NCI-H2196 (cell line): ENCODE measurements around the gene SYNPO2L.

ENCODE experiments used
- DNase-seq: peaks from one replicate; lab custom pipeline; 2025; ENCODE audit not compliant: unreplicated experiment; lab: John Stamatoyannopoulos, UW

Gene SYNPO2L

DNA sequence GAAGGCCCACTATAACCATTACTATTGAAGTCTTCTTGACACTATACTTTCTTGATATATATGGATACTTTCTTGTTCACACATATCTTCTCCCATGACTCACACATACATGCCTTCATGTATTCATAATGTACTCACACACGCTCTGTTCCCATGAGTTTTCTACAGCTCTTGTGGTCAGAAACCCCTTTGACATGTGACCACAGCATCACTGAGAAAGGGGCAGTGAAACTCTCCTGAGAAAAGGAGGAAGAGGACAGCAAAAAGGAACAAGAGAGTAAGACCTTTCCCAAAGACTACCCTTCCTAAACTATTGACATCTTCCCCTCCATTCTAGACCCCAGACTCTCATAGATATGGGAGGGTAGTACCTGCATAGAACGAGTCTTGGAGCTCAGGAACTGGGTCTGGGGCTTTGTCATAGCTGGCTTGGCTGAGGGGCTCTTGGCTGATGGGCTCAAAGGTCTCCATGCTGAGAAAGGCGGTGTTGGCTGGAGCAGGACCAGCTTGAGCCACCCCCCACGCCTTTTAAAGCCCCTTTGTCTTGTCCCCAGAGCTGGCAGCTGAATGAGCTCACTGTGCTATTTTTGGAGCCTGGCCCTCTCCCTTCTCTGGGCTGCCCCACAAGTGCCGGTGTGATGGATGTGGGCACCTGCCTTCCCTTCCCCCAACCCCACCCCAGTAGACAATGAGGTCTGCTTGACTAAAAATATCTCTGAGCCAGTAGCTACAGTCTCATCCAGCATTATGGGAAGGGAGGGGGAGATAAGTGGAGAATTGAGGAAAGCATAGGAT is 5.1 kb downstream of the SYNPO2L start:
- DNase-seq = no peak

DNA sequence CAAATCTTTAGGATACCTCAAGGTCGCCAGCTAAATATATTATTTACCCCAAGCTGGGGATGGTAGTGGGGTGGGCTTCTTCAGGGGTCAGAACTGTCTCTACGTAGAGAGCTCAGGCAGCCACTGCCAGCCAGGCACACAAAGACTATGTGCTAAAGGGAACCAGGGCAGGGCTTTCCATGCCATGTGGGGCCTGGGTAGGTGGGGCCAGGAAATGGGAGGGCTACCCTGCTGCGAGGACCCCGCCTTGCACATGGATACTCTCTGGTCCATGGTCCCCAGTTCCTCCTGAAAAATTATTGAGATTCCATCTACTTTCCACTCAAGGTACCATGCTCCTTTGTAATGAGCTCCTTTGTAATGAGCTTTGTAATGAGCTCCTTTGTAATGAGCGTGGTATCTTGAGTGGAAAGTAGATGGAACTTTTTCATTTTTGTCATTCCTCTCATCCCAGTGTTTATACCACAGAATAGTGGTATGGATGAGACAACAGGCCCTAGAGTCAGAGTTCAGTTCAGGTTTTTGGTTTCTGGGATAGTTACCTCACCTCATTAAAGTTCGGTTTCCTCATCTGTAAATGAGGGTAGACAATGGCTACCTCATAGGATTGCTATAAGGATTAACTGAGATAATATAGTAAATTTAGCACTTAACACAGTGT is 5.8 kb downstream of the SYNPO2L start:
- DNase-seq = no peak

DNA sequence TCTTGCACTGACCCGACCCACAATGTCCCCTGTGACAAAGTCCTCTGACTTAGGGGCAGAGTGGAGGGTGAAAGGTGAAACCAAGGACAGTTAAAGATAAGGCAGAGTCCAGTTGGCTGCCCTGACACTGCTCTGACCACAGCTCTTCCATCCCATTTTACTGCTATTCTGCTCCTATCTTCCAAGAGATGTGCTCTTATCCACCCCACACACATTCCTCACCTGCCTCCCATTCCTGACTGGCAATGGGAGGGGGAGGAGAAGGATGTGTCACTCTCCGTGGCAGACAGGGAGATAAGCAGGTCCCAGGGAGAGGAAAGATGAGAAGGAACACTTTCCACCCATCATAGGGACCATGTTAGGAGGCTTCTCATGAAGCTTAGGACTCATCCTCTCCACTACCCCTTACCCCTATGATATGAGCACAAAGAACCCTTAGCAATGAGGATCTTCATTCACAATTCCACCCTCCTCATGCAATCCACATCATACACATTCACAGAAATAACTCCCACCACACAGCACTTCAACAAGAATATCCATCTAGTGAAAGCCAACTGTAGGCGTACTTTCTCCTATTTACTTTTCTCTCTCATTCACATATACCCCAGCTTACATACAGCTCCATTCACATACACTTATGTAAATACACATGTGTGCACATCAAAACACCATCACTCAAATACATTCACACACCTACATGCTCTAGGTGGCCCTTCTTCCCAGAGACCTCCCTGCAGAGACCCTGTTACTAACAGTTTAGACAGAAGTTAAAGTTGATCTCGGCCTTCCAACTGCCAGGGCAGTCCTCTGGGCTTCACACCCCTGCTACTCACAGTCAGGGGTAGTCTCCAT is 6.6 kb downstream of the SYNPO2L start:
- no peak for DNase-seq

DNA sequence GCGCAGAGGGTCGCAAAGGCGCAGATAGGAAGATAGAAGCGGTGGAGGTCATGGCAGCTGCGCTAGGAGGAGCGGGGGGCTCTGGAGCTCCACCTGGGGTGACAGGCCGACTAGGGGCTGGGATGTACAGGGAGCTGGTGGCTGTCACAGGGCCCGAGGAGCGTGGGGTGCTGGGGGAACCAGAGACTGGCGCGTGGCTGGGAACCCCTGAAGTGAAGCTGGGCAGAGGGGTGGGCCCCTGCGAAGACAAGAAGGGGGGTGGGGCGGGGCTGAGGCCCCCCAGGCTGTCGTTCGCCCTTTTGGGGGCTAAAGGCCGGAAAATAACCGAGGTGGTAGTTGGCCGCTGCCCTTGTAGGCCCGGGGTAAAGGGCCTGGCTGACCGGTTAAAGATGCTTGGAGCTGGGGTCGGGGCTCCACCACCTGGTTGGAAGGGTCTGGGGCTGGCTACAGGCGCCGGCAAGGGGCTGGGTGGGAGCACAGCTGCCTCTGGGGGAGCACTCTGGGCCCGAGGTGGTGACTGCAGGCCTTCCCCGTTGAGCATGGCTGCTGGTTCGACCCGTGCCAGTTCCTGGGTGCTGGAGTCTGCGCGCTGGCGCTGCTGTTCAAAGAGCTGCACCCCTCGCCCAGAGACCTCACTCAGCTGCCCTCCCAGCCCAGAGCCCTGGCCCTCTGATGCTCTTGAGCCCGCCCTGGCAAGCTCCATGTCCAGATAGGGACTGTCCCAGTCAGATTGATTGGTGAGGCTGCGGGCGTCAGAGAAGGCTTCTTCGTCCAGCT is 7.8 kb downstream of the SYNPO2L start:
- DNase-seq = no peak

DNA sequence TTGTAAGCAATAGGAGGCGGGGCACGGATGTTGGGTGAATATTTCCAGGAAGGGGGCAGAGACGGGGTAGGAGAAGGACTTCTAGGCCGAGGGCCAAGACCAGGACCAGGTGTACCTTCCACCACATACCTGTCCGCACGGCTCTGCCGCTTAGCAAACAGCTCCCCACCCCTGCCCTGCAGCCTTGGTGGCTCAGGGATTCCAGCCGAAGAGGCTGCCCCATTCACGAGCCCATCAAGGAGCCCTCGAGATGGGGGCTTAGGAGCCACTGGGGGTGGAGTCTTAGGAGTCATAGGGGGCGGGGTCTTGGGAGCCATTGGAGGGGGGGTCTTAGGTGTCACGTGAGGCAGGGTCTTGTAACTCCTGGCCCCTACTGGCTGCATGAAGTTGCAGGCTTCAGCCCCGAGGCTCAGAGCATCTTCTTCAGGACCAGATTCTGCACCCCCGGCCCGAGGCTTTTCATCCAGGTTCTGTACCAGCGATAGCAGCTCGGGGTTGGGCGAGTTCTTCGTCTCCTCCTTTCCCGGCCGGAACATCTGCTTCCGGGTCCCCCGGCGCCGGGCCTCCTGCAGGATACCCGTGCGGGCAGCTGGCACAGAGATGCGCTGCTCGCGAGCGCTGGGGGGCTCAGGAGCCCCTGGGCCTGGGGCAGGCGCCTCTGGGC is 8.5 kb downstream of the SYNPO2L start:
- no peak for DNase-seq

DNA sequence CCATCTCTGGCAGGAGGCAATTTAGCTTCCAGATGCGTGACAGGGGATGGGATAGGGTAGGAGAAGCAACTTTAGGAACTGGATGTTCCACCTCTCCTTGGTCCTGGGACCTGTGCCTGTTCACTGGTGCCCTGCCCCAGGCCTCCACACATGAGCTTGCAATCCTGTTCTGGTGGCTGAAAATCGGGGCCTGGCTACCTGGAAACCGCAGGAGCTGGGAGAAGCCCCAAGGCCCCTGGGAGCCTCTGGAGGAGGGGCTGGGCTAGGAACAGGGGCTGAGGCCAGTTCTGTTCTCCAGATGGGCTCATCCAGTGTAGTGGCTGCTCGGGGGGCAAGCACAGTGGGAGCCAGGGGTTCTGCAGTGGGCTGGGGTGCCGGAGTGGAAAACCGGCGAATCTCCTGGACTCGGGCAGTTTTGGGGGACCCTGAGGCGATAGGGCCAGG is 9.2 kb downstream of the SYNPO2L start:
- no peak for DNase-seq

DNA sequence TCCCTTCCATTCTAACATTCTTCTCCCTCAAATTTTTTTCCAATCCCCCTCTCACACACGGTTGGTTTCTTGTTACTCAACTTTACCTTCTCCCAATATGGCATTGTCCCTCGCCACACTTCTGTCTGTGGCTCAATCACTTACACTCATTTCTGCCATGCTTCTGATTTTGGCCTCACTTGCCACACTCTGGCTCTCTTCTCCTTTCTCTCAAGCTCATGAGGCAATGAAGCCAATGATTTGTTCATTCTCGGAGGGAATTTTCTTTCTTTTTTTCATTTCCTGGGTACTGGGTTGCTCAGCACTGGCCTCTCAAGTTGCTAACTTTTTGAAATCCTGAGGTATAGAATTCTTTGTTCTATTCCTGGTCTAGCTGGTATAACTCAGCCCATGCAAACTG is 10.6 kb downstream of the SYNPO2L start:
- DNase-seq = no peak

DNA sequence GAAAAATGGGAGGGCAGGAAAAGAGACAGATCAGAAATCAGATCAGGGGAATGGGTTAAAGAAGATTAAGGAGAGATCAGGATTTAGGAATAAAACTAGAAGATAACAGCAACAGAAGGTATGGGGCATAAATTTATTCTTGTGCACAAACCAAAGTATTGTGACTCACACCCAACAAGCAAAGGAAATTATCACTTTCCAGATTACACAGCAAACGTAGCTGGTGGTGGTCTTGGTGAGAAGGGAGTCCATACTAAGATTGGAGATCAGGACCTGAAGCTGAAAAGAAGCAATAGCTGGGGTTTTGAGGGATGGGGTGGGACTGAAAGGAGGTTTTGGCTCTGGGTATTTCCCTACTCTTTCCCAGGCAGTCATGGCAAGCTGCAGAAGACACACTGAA is 11.1 kb downstream of the SYNPO2L start:
- DNase-seq = no peak

DNA sequence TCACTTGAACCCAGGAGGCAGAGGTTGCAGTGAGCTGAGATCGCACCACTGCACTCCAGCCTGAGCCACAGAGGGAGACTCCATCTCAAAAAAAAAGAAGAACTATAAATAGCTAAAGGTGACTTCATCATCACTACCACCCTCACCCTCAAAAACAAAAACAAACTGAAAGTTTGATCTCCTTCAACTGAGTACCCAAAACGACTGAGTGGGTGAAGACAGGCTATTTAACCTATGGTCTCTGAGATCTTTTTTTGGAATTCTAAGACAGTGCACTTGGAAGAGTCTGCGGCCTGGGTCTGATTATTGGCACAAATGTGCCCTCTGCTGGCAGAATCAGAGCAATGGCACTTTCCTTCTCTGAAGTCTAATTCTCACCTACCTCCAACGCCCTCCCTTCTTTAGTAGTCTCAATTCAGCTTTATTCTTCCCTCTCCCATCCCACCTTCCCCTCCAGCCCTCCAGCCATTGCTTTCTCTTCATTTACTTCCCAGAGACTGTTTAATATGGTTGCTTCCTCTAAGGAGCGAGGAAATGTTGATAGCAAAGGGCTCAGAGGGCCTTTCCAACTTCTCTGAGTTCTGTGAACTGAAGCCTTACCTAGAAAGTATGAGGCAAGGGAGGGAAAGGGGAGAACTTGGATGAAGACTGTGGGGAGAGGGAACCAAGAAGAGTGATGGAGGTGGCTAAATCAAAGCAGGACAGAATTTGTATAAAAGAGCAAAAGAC is 11.7 kb downstream of the SYNPO2L start:
- DNase-seq = peak; percentile 29

DNA sequence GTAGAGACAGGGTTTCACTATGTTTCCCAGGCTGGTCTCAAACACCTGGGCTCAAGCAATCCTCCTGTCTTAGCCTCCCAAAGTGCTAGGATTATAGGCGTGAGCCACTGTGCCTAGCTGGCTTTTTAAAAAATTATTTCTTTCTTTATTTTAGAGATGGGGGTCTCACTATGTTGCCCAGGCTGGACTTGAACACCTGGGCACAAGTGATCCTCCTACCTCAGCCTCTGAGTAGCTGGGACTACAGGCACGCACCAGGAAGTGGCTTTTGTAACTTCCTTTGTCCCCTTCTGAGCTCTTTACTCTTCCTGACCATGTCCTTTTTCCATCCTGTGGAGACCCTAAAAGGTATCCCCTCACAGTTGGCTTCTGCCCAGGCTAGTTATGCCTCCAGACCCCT is 12.5 kb downstream of the SYNPO2L start:
- DNase-seq = no peak

DNA sequence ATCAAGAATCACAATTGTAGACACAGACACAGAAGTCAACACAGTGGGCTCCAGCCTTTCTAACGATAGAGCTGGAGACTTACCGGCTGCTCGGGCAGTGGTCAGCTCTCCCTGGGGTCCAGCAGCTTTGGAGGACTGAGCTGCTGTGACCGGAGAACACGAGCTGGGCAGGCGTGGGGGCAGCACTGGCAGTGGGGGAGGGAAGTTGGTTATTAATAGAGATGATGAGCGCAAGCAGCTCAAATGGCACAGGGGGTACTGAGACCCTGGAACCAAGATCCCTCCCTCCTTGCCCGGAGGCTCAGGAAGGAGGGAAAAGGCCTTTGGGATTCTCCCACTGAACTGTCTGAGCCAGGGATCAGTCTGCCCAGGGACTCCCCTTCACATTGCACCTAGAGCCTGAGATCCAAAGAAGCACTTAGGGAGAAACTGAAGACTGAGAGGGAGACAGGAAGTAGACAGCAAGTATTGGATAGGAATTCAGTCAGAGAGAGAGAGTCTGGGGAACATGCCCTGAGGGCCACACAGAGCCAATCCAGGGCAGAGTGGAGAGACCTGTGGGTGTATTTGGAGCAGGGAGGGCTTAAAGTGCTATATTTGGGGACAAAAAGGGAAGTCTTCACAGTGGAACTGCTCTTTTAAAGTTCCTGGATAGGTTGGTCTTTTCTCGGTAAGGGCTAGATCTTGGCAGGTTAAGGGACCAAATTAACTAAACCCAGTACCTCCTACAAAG is 14.3 kb downstream of the SYNPO2L start, which contains the start of gene MYOZ1:
Gene MYOZ1 (minus strand): TSS at position 147 of the 733 bp plus-strand sequence. CDS start 1,457 bp downstream, outside the sequence.
- DNase-seq = no peak

DNA sequence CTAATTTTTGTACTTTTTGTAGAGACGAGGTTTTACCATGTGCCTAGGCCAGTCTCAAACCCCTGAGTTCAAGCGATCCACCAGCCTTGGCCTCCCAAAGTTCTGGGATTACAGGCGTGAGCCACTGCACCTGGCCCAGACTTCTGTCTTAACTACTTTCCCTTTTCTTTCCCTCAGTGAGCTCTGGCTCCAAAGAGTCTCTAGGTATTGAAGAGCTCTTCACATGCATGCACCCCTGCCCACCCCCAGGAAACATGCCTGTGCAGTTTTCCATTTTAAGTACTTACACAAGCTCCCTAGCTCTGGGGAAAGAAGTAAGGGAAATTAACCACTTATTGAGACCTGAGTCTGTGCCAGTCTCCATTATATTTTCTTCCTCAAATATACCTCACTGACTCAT is 16.5 kb downstream of the SYNPO2L start:
- no peak for DNase-seq

DNA sequence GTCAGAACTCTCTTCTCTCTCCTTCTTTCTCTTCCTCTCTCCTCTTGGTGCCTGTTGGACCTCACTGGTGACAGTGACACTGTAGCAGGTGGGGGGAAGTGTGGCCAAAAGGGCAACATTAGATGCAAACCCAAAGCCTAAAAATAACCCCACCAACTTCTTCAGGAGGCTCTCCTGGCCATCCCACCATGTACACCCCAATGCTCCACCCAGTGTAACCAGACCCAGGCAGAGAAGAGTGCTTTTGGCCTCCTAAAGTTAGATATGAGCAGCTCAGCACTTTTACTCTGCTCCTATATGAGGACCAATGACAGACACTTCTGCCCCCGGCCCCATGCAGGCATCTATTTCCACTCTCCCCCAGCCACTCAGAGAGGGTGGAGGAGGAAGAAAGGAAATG is 20.0 kb downstream of the SYNPO2L start:
- DNase-seq = no peak

DNA sequence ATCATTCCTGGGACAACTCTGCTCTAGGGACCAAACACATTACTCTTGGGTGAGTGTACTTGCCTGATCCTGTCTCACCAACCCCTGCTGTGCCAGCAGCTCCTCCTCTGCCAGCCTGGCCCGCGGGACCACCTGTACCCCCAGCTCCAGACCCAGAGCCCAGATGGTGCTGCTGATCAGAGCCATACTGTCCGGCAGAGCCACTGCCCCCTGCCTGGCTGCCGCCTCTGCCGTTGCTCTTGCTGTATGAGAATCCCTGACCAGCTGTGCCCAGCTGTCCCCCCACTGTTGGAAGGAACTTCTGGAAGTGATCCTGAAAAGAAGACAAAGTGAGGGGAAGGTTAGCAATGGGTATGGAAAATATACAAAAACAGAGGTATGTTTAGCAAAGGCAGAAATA is 21.4 kb downstream of the SYNPO2L start:
- DNase-seq = no peak

DNA sequence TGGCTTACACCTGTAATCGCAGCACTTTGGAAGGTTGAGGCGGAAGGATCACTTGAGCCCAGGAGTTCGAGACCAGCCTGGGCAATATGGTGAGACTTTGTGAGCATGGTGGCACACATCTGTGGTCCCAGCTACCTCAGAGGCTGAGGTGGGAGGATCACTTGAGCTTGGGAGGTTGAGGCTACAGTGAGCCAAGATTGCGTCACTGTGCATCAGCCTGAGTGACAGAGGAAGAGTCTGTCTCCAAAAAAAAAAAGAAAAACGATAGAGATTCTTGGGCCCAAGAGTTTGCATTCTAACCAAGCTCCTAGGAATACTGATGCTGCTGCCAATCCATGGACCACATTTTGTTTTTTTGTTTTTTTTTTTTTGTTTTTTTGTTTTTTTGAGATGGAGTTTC is 26.7 kb downstream of the SYNPO2L start:
- DNase-seq = no peak

DNA sequence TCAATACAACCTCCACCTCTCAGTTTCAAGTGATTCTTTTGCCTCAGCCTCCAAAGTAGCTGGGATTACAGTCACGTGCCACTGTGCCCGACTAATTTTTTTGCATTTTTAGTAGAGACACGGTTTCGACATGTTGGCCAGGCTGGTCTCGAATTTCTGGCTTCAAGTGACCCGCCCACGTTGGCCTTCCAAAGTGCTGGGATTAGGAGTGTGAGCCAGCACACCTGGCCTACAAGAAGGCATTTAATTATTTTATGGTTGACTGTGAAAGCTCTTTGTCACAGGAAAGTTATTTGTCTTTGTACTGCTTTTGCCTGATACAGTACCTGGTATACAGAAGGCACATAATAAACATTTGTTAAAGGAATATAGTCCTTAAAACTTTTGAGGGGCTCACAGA is 27.4 kb downstream of the SYNPO2L start:
- DNase-seq = no peak

DNA sequence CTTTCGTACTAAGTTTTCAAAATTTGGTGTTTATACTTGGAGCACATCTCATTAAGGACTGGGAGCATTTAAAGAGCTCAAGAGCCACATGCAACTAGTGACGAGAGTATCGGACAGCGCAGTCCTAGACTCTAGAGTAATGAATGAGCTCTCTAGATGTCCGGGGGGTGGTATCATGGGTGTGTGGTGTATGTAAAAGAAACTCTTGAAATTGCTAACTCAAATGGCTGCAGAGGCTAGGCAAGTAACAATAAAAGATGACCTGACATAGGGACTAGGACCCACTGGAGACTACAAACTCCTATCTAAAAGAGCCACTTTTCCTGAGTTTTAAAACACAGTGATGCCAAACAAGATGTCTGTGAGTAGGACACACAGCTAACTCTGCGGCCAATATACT is 28.5 kb downstream of the SYNPO2L start:
- DNase-seq = no peak

DNA sequence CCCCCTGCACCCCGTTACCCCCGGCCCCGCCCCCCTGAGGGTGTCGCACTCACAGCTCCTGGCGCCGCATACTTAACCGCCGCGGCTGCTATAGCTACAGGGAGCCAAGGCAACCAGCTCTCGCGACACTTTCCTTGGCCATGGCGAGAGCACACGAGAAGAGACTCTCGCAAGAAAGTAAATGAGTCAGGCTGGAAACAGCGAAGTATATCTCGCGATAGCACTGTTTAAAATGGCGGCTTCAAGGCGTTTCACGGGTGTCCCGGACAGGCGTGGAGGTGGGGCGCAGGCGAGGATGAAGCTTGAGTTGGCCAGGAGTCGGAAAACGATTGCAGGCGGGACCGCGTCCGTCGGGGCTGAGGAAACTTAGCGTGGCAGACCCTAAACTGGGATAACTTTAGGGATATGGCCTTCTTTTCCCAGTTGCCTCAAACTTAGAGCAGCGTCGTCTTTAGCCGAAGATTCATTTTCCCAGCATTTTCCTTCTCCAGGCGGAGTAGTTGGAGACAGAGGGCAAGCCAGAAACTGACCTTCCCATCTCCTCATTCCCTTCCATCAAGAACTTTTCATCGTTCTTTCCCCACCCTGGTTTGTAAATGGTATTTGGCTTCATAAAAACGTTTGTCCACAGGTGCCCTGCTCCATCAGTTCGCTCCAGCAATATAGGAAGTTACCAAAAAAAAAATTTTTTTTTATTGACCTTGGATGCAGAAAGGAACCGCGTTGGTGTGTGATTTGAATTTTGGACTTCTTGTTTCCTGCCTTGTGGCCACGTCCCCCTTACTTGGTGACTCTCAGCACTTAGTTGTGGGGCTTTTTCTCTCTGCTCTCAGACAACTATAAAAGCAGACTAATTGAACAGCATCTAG is 29.7 kb downstream of the SYNPO2L start:
- peak; percentile 87 for DNase-seq
